Activated B cell treated with CpG ODN at 0.5 μM for 24 hours (primary cell): ENCODE results near the gene NPHP4. TPM values are rescaled to one million over a fixed set of nuclear protein-coding genes. Genes with fewer than 3 reads are reported as not detected.

ENCODE experiments used
- ATAC-seq: fragments of 200-7000 bp; cut with Tn5 transposase; one replicate; pipeline ENCODE4 v1.10.0; 2021; ENCODE audit warnings: low read depth, mild to moderate bottlenecking, moderate library complexity
- CTCF ChIA-PET: fragments of 350-600 bp; sonication (Branson Sonifier 250); formaldehyde crosslinking; loops from one replicate; lab custom pipeline; 2021; ENCODE audit warnings: antibody characterized with exemption; lab: Charles Lee
- POLR2A ChIA-PET: fragments of 350-600 bp; sonication (Branson Sonifier 250); formaldehyde crosslinking; loops from one replicate; lab custom pipeline; 2021; ENCODE audit warnings: antibody characterized with exemption; lab: Charles Lee
- DNase-seq: peaks from one replicate; pipeline ENCODE4 v3.0.0; 2022
- H3K27ac Mint-ChIP-seq: one replicate; pipeline ENCODE4 v1.8.0; 2020; ENCODE audit warnings: mixed read lengths
- H3K27me3 Mint-ChIP-seq: one replicate; pipeline ENCODE4 v1.8.0; 2021; ENCODE audit warnings: mixed read lengths
- H3K36me3 Mint-ChIP-seq: one replicate; pipeline ENCODE4 v1.8.0; 2021; ENCODE audit warnings: low read depth, mixed read lengths
- H3K4me1 Mint-ChIP-seq: one replicate; pipeline ENCODE4 v1.8.0; 2021; ENCODE audit warnings: mixed read lengths
- H3K4me3 Mint-ChIP-seq: one replicate; pipeline ENCODE4 v1.8.0; 2020; ENCODE audit warnings: mild to moderate bottlenecking, mixed read lengths
- H3K9me3 Mint-ChIP-seq: one replicate; pipeline ENCODE4 v1.8.0; 2020; ENCODE audit warnings: mixed read lengths
- CTCF ChIP-seq: fragments of 200-600 bp; IDR thresholded peaks from one replicate; pipeline ENCODE4 v1.8.0; 2022; ENCODE audit warnings: antibody characterized with exemption, mild to moderate bottlenecking
- intact Hi-C: fragments of 100-400 bp; cut with micrococcal nuclease; formaldehyde crosslinking; loops from one replicate; pipeline ENCODE4 v1.15.1; 2024
- total RNA-seq: library from RNA; stranded (reverse); gene quantifications from 2 replicates; pipeline ENCODE4 v1.2.3, GENCODE V29; 2022

The NPHP4 gene
- total RNA-seq, 1 donor from 2014 or later = 8.0 TPM

- POLR2A ChIA-PET = no interaction called here
- peaks cover 14% of the 10 kb centered on the region for H3K4me1 Mint-ChIP-seq
- peaks cover 21% of the 10 kb centered on the region for H3K36me3 Mint-ChIP-seq
- CTCF ChIA-PET = no interaction called here
- no peaks in the 10 kb centered on the region for H3K27me3 Mint-ChIP-seq
- H3K9me3 Mint-ChIP-seq = no peaks in the 10 kb centered on the region
- no peak overlapping the region for H3K4me3 Mint-ChIP-seq
- no peak for DNase-seq
- no peak for ATAC-seq
- no peak overlapping the region for H3K27ac Mint-ChIP-seq
- intact Hi-C loops = no loop called here
- TF ChIP-seq CTCF = no peak
Measured at GRCh38 chr1:5956022-5956830, 36.0 kb downstream of the NPHP4 start.

- H3K27ac Mint-ChIP-seq = no peak overlapping the region
- no peak for ATAC-seq
- H3K36me3 Mint-ChIP-seq = peaks cover 18% of the 10 kb centered on the region
- POLR2A ChIA-PET = interaction anchor here (0.6 kb wide), 1 partner anchor 37 kb away, joined by 3 read pairs; the partner anchor contains the start of gene NPHP4
- no peaks in the 10 kb centered on the region for H3K9me3 Mint-ChIP-seq
- H3K4me3 Mint-ChIP-seq = no peak overlapping the region
- TF ChIP-seq CTCF = no peak
- H3K27me3 Mint-ChIP-seq = no peaks in the 10 kb centered on the region
- CTCF ChIA-PET = no interaction called here
- intact Hi-C loops = no loop called here
- peaks cover 14% of the 10 kb centered on the region for H3K4me1 Mint-ChIP-seq
- no peak for DNase-seq
Measured at GRCh38 chr1:5955479-5955977, 36.7 kb downstream of the NPHP4 start.

GRCh38 chr1:5954964-5955363 is 37.3 kb downstream of the NPHP4 start:
- ChIA-PET CTCF (no interaction called here), POLR2A (interaction anchor here (0.6 kb wide), 1 partner anchor 37 kb away, joined by 3 read pairs; the partner anchor contains the start of gene NPHP4)
- ATAC-seq = peak; percentile 67
- peak overlapping the region; percentile 8 for H3K4me3 Mint-ChIP-seq
- no peak overlapping the region for H3K27ac Mint-ChIP-seq
- H3K4me1 Mint-ChIP-seq = peaks cover 14% of the 10 kb centered on the region
- no peak for TF ChIP-seq CTCF
- DNase-seq = no peak
- H3K27me3 Mint-ChIP-seq = no peaks in the 10 kb centered on the region
- H3K9me3 Mint-ChIP-seq = no peaks in the 10 kb centered on the region
- intact Hi-C loops = no loop called here
- H3K36me3 Mint-ChIP-seq = peaks cover 18% of the 10 kb centered on the region

- Mint-ChIP-seq H3K27me3 (no peaks in the 10 kb centered on the region), H3K9me3 (no peaks in the 10 kb centered on the region), H3K4me3 (no peak overlapping the region), H3K4me1 (peaks cover 14% of the 10 kb centered on the region), H3K27ac (no peak overlapping the region), H3K36me3 (peaks cover 10% of the 10 kb centered on the region)
- POLR2A ChIA-PET = no interaction called here
- CTCF ChIA-PET = no interaction called here
- ATAC-seq (no peak), DNase-seq (no peak)
- intact Hi-C loops = no loop called here
- TF ChIP-seq CTCF = no peak
Measured at GRCh38 chr1:5953386-5953785, 38.8 kb downstream of the NPHP4 start.

- Mint-ChIP-seq H3K27me3 (no peaks in the 10 kb centered on the region), H3K27ac (no peak overlapping the region), H3K9me3 (no peaks in the 10 kb centered on the region), H3K4me1 (peaks cover 14% of the 10 kb centered on the region), H3K36me3 (peaks cover 15% of the 10 kb centered on the region), H3K4me3 (no peak overlapping the region)
- no peak for TF ChIP-seq CTCF
- ATAC-seq (no peak), DNase-seq (no peak)
- CTCF ChIA-PET = no interaction called here
- POLR2A ChIA-PET = no interaction called here
- intact Hi-C loops = no loop called here
Measured at GRCh38 chr1:5951846-5952410, 40.3 kb downstream of the NPHP4 start.
